H1 (cell line): Measurements from ENCODE around the gene HPD. TPM values are rescaled to one million over a fixed set of nuclear protein-coding genes. Genes with fewer than 3 reads are reported as not detected.

ENCODE experiments used
- CTCF ChIA-PET: fragments of 300-600 bp; sonication (Branson Sonifier 250); formaldehyde crosslinking; loops from one replicate; lab custom pipeline; 2021; ENCODE audit not compliant: partially characterized antibody; lab: Charles Lee
- POLR2A ChIA-PET: fragments of 300-600 bp; sonication (Branson Sonifier 250); formaldehyde crosslinking; loops from one replicate; lab custom pipeline; 2021; ENCODE audit warnings: inconsistent platforms; ENCODE audit not compliant: partially characterized antibody; lab: Charles Lee
- DNase-seq, 2 experiments: peaks; one replicate each; pipeline versions ENCODE4 v3.0.0 to v3.0.0-alpha.2; 2010 to 2022; ENCODE audit warnings: low spot score in 2 of 2, low read depth in 1 of 2, mixed read lengths in 1 of 2
- FAIRE-seq: peaks from 2 replicates; lab custom pipeline; 2011; peaks lifted over from hg19 to GRCh38; lab: Jason Lieb, UNC
- H2AFZ ChIP-seq: 2 replicates; pipeline ENCODE4 v1.8.1; 2012; ENCODE audit warnings: low read length, inconsistent platforms
- H2AK5ac ChIP-seq: 2 replicates; pipeline ENCODE4 v1.6.1; 2013; ENCODE audit warnings: low read depth, low read length
- H2BK120ac ChIP-seq: replicated peaks from 2 replicates; pipeline ENCODE3; 2013; ENCODE audit warnings: low read depth, low read length, inconsistent platforms
- H2BK12ac ChIP-seq: 2 replicates; pipeline ENCODE4 v1.6.1; 2013; ENCODE audit warnings: low read depth, low read length
- H2BK15ac ChIP-seq: 2 replicates; pipeline ENCODE4 v1.6.1; 2013; ENCODE audit warnings: low read length
- H2BK20ac ChIP-seq: 2 replicates; pipeline ENCODE4 v1.6.1; 2013; ENCODE audit warnings: low read length
- H2BK5ac ChIP-seq: 2 replicates; pipeline ENCODE4 v1.6.1; 2013; ENCODE audit warnings: low read depth, low read length
- H3K14ac ChIP-seq: 2 replicates; pipeline ENCODE4 v1.6.1; 2013; ENCODE audit warnings: inconsistent platforms; ENCODE audit not compliant: insufficient read length
- H3K18ac ChIP-seq: 2 replicates; pipeline ENCODE4 v1.6.1; 2013; ENCODE audit warnings: low read length; ENCODE audit errors: extremely low read depth
- H3K23ac ChIP-seq: 2 replicates; pipeline ENCODE4 v1.6.1; 2013; ENCODE audit warnings: inconsistent platforms; ENCODE audit not compliant: insufficient read length
- H3K23me2 ChIP-seq: 2 replicates; pipeline ENCODE4 v1.6.1; 2013; ENCODE audit warnings: low read depth, low read length
- H3K27ac ChIP-seq: 2 replicates; pipeline ENCODE4 v1.6.1; 2011; ENCODE audit warnings: low read depth, low read length, inconsistent platforms
- H3K27me3 ChIP-seq, 4 experiments: replicated peaks in 1 of 4; 1 replicate in 1 of 4; 2 replicates in 3 of 4; pipeline versions ENCODE4 v1.6.1 to v1.8.1; 2011 to 2013; ENCODE audit warnings: low read length in 3 of 4, mild to moderate bottlenecking in 3 of 4, inconsistent platforms in 2 of 4, mixed read lengths in 2 of 4, moderate library complexity in 1 of 4; ENCODE audit not compliant: control insufficient read depth in 3 of 4, insufficient read depth in 3 of 4; ENCODE audit errors: extremely low read depth in 1 of 4
- H3K36me3 ChIP-seq, 4 experiments: 2 replicates each; pipeline versions ENCODE4 v1.6.1 to v1.8.1; 2011 to 2013; ENCODE audit warnings: mild to moderate bottlenecking in 4 of 4, low read length in 3 of 4, moderate library complexity in 2 of 4, control low read depth in 1 of 4, inconsistent platforms in 1 of 4; ENCODE audit not compliant: insufficient read depth in 4 of 4, control insufficient read depth in 2 of 4
- H3K4ac ChIP-seq: replicated peaks from 2 replicates; pipeline ENCODE3; 2013; ENCODE audit warnings: low read length, low read depth, mixed read lengths, inconsistent platforms; ENCODE audit not compliant: insufficient read length
- H3K4me1 ChIP-seq, 4 experiments: replicated peaks in 1 of 4; 1 replicate in 1 of 4; 2 replicates in 3 of 4; pipeline versions ENCODE4 v1.6.1 to v1.8.1; 2011 to 2013; ENCODE audit warnings: low read length in 3 of 4, inconsistent platforms in 2 of 4, mixed read lengths in 1 of 4; ENCODE audit not compliant: insufficient read depth in 4 of 4, control insufficient read depth in 3 of 4
- H3K4me2 ChIP-seq, 2 experiments: 2 replicates each; pipeline versions ENCODE4 v1.6.1 to v1.8.1; 2011 to 2013; ENCODE audit warnings: low read depth in 2 of 2, low read length in 2 of 2, control low read depth in 1 of 2, inconsistent platforms in 1 of 2, mild to moderate bottlenecking in 1 of 2; ENCODE audit not compliant: insufficient read depth in 1 of 2
- H3K4me3 ChIP-seq, 4 experiments: fragments of 200-600, 300-600 bp in 1 of 4; sonication (generic), shearing (Covaris generic), sonication (Bioruptor Twin) in 1 of 4; 2 replicates each; pipeline versions ENCODE4 v1.5.1 to v1.8.1; 2011 to 2016; ENCODE audit warnings: low read length in 4 of 4, low read depth in 3 of 4, control low read depth in 2 of 4, inconsistent platforms in 2 of 4, mild to moderate bottlenecking in 2 of 4, mixed read lengths in 1 of 4, moderate library complexity in 1 of 4; ENCODE audit not compliant: insufficient read depth in 2 of 4; ENCODE audit errors: extremely low read depth in 1 of 4
- H3K56ac ChIP-seq: replicated peaks from 2 replicates; pipeline ENCODE3; 2013; ENCODE audit warnings: low read depth, mild to moderate bottlenecking, mixed read lengths, low read length, inconsistent platforms; ENCODE audit not compliant: insufficient read length
- H3K79me1 ChIP-seq: 2 replicates; pipeline ENCODE4 v1.6.1; 2013; ENCODE audit warnings: low read depth, low read length, control low read depth
- H3K79me2 ChIP-seq, 2 experiments: 2 replicates each; pipeline versions ENCODE4 v1.6.1 to v1.8.1; 2012 to 2013; ENCODE audit warnings: low read length in 2 of 2, mild to moderate bottlenecking in 2 of 2, inconsistent platforms in 1 of 2; ENCODE audit not compliant: insufficient read depth in 2 of 2, control insufficient read depth in 1 of 2
- H3K9ac ChIP-seq, 4 experiments: replicated peaks in 1 of 4; 1 replicate in 1 of 4; 2 replicates in 3 of 4; pipeline versions ENCODE4 v1.6.1 to v1.8.1; 2011 to 2013; ENCODE audit warnings: low read depth in 3 of 4, low read length in 3 of 4, control low read depth in 2 of 4, mild to moderate bottlenecking in 2 of 4, moderate library complexity in 2 of 4, inconsistent platforms in 1 of 4; ENCODE audit errors: extremely low read depth in 1 of 4
- H3K9me3 ChIP-seq, 2 experiments: 2 replicates each; pipeline versions ENCODE4 v1.6.1 to v1.8.1; 2012 to 2013; ENCODE audit warnings: mild to moderate bottlenecking in 2 of 2, moderate library complexity in 2 of 2, control low read depth in 1 of 2, inconsistent platforms in 1 of 2, low read depth in 1 of 2, low read length in 1 of 2, mixed read lengths in 1 of 2; ENCODE audit not compliant: insufficient read depth in 2 of 2
- H4K20me1 ChIP-seq, 2 experiments: replicated peaks in 1 of 2; 2 replicates each; pipeline versions ENCODE3 to v1.8.1; 2011 to 2013; ENCODE audit warnings: inconsistent platforms in 2 of 2, low read length in 2 of 2, mild to moderate bottlenecking in 1 of 2; ENCODE audit not compliant: insufficient read depth in 2 of 2, control insufficient read depth in 1 of 2
- H4K5ac ChIP-seq: 2 replicates; pipeline ENCODE4 v1.6.1; 2013; ENCODE audit warnings: low read length, low read depth, mixed read lengths, inconsistent platforms; ENCODE audit not compliant: insufficient read length
- H4K8ac ChIP-seq: 2 replicates; pipeline ENCODE4 v1.8.0; 2013; ENCODE audit warnings: mild to moderate bottlenecking, moderate library complexity, low read length, inconsistent platforms; ENCODE audit not compliant: insufficient read depth; ENCODE audit errors: extremely low read depth
- H4K91ac ChIP-seq: replicated peaks from 2 replicates; pipeline ENCODE3; 2013; ENCODE audit warnings: low read length, mixed read lengths, inconsistent platforms; ENCODE audit not compliant: insufficient read length
- BCL11A ChIP-seq, 2 experiments: IDR thresholded peaks; one replicate each; pipeline ENCODE4 v1.6.1; 2011; ENCODE audit warnings: low read depth in 2 of 2, low read length in 2 of 2, mild to moderate bottlenecking in 2 of 2
- BRCA1 ChIP-seq: IDR thresholded peaks from 2 replicates; pipeline ENCODE4 v1.6.1; 2012; ENCODE audit warnings: low read depth, low read length, improper control_type of control experiment
- CEBPB ChIP-seq: IDR thresholded peaks from 2 replicates; pipeline ENCODE4 v1.6.1; 2012; ENCODE audit warnings: low read depth, low read length
- EGR1 ChIP-seq: IDR thresholded peaks from 2 replicates; pipeline ENCODE4 v1.6.1; 2011; ENCODE audit warnings: low read depth, low read length, borderline replicate concordance
- HDAC2 ChIP-seq, 2 experiments: fragments of 300-600 bp in 1 of 2; sonication (generic) in 1 of 2; IDR thresholded peaks; 2 replicates each; pipeline ENCODE4 v1.6.1; 2011 to 2012; ENCODE audit warnings: low read depth in 2 of 2, low read length in 2 of 2, mild to moderate bottlenecking in 2 of 2, moderate library complexity in 2 of 2, borderline replicate concordance in 1 of 2, inconsistent platforms in 1 of 2
- HDAC6 ChIP-seq: IDR thresholded peaks from one replicate; pipeline ENCODE4 v1.7.1; 2012; ENCODE audit warnings: low read depth, mild to moderate bottlenecking, inconsistent platforms, low read length, moderate library complexity
- JUN ChIP-seq: IDR thresholded peaks from 2 replicates; pipeline ENCODE4 v1.6.1; 2011; ENCODE audit warnings: low read depth, mild to moderate bottlenecking, improper control_type of control experiment, low read length
- KDM4A ChIP-seq: IDR thresholded peaks from one replicate; pipeline ENCODE4 v1.7.1; 2012; ENCODE audit warnings: low read depth, mild to moderate bottlenecking, moderate library complexity, low read length, inconsistent platforms; ENCODE audit not compliant: severe bottlenecking
- NANOG ChIP-seq: IDR thresholded peaks from 2 replicates; pipeline ENCODE4 v1.6.1; 2011; ENCODE audit warnings: low read length, low read depth, mild to moderate bottlenecking, inconsistent platforms; ENCODE audit not compliant: insufficient read depth, poor library complexity, severe bottlenecking
- POLR2A ChIP-seq, 2 experiments: IDR thresholded peaks; 1 replicate in 1 of 2; 2 replicates in 1 of 2; pipeline ENCODE4 v1.6.1; 2011; ENCODE audit warnings: low read depth in 2 of 2, low read length in 2 of 2, mild to moderate bottlenecking in 2 of 2; ENCODE audit errors: control extremely low read depth in 1 of 2
- SIX5 ChIP-seq: IDR thresholded peaks from 2 replicates; pipeline ENCODE4 v1.6.1; 2011; ENCODE audit warnings: mild to moderate bottlenecking, low read depth, low read length
- SP1 ChIP-seq: IDR thresholded peaks from 2 replicates; pipeline ENCODE4 v1.6.1; 2011; ENCODE audit warnings: low read depth, low read length
- TBP ChIP-seq: IDR thresholded peaks from 2 replicates; pipeline ENCODE4 v1.6.1; 2011; ENCODE audit warnings: low read depth, low read length, improper control_type of control experiment
- WGBS, 2 experiments: shearing (Covaris generic) in 1 of 2; methylation state at CpG; one replicate each; pipeline versions ENCODE4 v1.1.6 to v1.1.7; 2013 to 2015; ENCODE audit warnings: low lambda C conversion rate in 2 of 2, mixed read lengths in 2 of 2, inconsistent platforms in 1 of 2, low coverage in 1 of 2, missing lambda C conversion rate in 1 of 2; ENCODE audit not compliant: insufficient replicate concordance in 2 of 2, insufficient coverage in 1 of 2, insufficient read length in 1 of 2; ENCODE audit errors: extremely low coverage in 1 of 2, missing lambda C conversion rate in 1 of 2; 5-methylcytosine and 5-hydroxymethylcytosine counted together
- polyA plus RNA-seq, 7 experiments: library from polyadenylated mRNA; depleted of rRNA in 3 of 7; stranded (reverse) in 5 of 7; unstranded in 2 of 7; fragments of >200 nt in 5 of 7; fragments of 200-250 nt in 2 of 7; gene quantifications; 1 replicate in 5 of 7; 2 replicates in 1 of 7; 4 replicates in 1 of 7; pipeline versions ENCODE4 v1.2.1 to v1.2.3, GENCODE V29; 2011 to 2013; ENCODE audit warnings: missing spikeins in 2 of 7, mixed read lengths in 2 of 7
- total RNA-seq: library from RNA; stranded (reverse); fragmentation: NEBNext Ultra II Directional; extraction: Animal tissue kit (Norgen Biotek cat#: 25700); gene quantifications from 2 replicates; pipeline ENCODE4 v1.2.1, GENCODE V29; 2021

HPD gene
- total and polyA plus RNA-seq, 2 of the 8 experiments (the other 6 are each of a cell fraction or from before 2014, with no cell fraction given), result 0.48 to 0.56 TPM

DNA sequence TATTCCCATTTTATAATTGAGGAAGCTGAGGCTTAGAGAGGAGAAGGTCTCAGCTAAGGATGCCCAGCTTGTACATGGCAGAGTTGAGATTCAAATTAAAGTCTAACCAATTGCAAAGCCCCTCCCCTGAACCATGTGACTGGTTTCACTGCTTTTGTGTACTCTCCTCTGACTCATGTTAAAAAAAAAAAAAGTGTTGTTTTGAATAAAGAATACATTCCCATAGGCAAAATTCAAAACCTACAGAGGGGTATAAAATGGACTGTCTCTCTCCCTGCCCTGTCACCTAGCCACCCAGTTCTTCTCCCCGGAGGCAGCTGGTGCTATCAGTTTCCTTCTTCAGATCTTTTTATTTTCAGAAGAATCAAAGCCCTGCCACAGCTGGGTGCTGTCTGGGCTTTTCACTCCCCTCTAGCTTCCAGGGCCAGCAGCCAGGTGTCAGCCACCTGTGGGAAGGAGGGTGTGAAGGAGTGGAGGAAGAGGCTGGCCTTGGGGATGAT is 35.4 kb upstream of the HPD start:
- no peak for DNase-seq
- whole genome bisulfite sequencing, 2 experiments, result 83% methylated on average over 1 of the region's 1 CpG; no CpG with 5 or more reads in 1 of the 2 experiments
- H3K9ac ChIP-seq, result no peak overlapping the region
- no peak for TF ChIP-seq KDM4A
- no peak for TF ChIP-seq CEBPB
- TF ChIP-seq SIX5, result no peak
- TF ChIP-seq SP1, result no peak
- no peak for TF ChIP-seq JUN
- no peak for TF ChIP-seq TBP
- no peak for TF ChIP-seq BRCA1
- no peak for TF ChIP-seq NANOG
- TF ChIP-seq HDAC2 (IDR thresholded peaks at IDR 0.05; ENCODE audit: borderline replicate concordance in 1 of 2, low read depth in 2 of 2, low read length in 2 of 2), result no peak
- no peak for TF ChIP-seq POLR2A (IDR thresholded peaks at IDR 0.05; ENCODE audit: control extremely low read depth in 1 of 2, low read depth in 2 of 2, low read length in 2 of 2)
- TF ChIP-seq EGR1, result no peak
- no peak for TF ChIP-seq HDAC6
- TF ChIP-seq BCL11A (IDR thresholded peaks at IDR 0.05; ENCODE audit: low read depth in 2 of 2, low read length in 2 of 2), result no peak

More for the DNA sequence above, 35.4 kb upstream of the HPD start:
- Histone ChIP-seq H3K18ac (no peak overlapping the region), H3K4ac (no peak overlapping the region), H3K27ac (no peak overlapping the region), H4K8ac (no peak overlapping the region), H3K36me3 (peaks cover 0 to 11% (median 3%) of the 10 kb centered on the region in 4 experiments; a peak in 3 of 8 replicates), H2AK5ac (no peak overlapping the region), H3K4me2 (no peak overlapping the region), H3K14ac (no peak overlapping the region), H2BK12ac (no peak overlapping the region), H3K9me3 (no peaks in the 10 kb centered on the region), H2BK5ac (no peak overlapping the region), H2AFZ (no peak overlapping the region), H3K4me1 (peaks cover 0 to 4% (median 1%) of the 10 kb centered on the region in 4 experiments; a peak in 3 of 7 replicates), H4K5ac (no peak overlapping the region), H2BK15ac (no peak overlapping the region), H3K27me3 (peaks cover 0 to 2% (median 1%) of the 10 kb centered on the region in 4 experiments; a peak in 3 of 7 replicates), H3K23me2 (peaks cover 7% of the 10 kb centered on the region), H4K20me1 (peaks cover 3 to 12% of the 10 kb centered on the region in 2 experiments), H3K79me1 (no peaks in the 10 kb centered on the region), H3K79me2 (no peaks in the 10 kb centered on the region; a peak in 1 of 4 replicates), H3K23ac (no peak overlapping the region), H2BK20ac (no peak overlapping the region), H3K4me3 (no peak overlapping the region), H3K56ac (no peak overlapping the region), H4K91ac (no peak overlapping the region), H2BK120ac (no peak overlapping the region)
- FAIRE-seq, result no peak
- POLR2A ChIA-PET, result interaction anchor here (0.6 to 10.3 kb wide), 6 partner anchors 24 to 284 kb away, joined by 3 to 115 read pairs (median 3); partner anchors contain the start of genes CFAP251, RHOF and SETD1B
- CTCF ChIA-PET, result interaction anchor here (0.6 to 10.7 kb wide), 18 partner anchors 10 to 237 kb away, joined by 3 to 114 read pairs (median 4); partner anchors contain the start of genes CFAP251 and RHOF
